ENCODE results near the gene TNNI3K. TPM values are rescaled to one million over a fixed set of nuclear protein-coding genes. Genes with fewer than 3 reads are reported as not detected.

TNNI3K gene
- total RNA-seq, 2 donors from 2014 or later: 11.5 TPM; not detected in 1

DNA sequence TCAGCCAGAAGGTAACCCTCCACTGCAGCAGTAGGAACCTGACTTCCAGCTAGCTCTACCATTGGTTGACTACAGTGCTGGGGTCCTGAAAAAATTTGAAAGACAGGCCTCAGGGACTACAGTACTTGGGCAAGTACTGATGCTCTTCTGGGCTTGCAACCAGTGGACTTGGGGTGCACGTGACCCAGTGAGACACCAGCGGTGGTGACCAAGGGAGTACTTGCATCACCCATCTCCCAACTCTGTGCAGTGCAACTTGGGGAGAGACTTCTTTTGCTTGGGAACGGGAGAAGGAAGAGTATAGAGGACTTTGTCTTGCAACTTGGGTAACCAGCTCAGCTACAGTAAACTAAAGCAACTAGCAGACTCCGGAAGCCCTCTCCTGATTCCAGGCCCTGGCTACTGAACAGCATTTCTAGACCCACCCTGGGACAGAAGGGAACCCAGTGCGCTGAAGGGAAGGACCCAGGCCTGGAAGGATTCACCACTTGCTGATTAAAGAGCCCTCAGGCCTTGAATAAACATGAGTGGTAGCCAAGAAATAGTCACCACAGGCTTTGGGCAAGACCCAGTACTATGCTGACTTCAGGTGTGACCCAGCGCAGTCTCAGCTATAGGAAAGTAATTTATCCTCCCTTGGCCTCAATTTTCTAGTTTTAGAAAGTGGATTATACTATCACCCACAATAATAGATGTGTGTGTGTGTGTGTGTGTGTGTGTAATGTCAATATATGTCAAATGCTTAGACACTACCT, 45.6 kb downstream of the TNNI3K start:
- no peak overlapping the region for H3K4me3 ChIP-seq
- no peak for ATAC-seq
- H3K4me1 ChIP-seq: no peaks in the 10 kb centered on the region
- H3K27me3 ChIP-seq: no peaks in the 10 kb centered on the region
- TF ChIP-seq, protein P1, sequence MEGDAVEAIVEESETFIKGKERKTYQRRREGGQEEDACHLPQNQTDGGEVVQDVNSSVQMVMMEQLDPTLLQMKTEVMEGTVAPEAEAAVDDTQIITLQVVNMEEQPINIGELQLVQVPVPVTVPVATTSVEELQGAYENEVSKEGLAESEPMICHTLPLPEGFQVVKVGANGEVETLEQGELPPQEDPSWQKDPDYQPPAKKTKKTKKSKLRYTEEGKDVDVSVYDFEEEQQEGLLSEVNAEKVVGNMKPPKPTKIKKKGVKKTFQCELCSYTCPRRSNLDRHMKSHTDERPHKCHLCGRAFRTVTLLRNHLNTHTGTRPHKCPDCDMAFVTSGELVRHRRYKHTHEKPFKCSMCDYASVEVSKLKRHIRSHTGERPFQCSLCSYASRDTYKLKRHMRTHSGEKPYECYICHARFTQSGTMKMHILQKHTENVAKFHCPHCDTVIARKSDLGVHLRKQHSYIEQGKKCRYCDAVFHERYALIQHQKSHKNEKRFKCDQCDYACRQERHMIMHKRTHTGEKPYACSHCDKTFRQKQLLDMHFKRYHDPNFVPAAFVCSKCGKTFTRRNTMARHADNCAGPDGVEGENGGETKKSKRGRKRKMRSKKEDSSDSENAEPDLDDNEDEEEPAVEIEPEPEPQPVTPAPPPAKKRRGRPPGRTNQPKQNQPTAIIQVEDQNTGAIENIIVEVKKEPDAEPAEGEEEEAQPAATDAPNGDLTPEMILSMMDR (IDR thresholded peaks at IDR 0.05): no peak
- TF ChIP-seq POLR2A (IDR thresholded peaks at IDR 0.05): no peak
- no peaks in the 10 kb centered on the region for H3K9me3 ChIP-seq
- no peak for DNase-seq
- no peak overlapping the region for H3K27ac ChIP-seq
- whole genome bisulfite sequencing, 2 donors: 83 to 85% methylated on average over 6 of the region's 6 CpGs
- H3K36me3 ChIP-seq (replicated peaks in 1 of 2; ENCODE audit: insufficient read depth in 1 of 2, low read depth in 2 of 2): no peaks in the 10 kb centered on the region
- intact Hi-C loops (cut with DNase I): no loop called here

DNA sequence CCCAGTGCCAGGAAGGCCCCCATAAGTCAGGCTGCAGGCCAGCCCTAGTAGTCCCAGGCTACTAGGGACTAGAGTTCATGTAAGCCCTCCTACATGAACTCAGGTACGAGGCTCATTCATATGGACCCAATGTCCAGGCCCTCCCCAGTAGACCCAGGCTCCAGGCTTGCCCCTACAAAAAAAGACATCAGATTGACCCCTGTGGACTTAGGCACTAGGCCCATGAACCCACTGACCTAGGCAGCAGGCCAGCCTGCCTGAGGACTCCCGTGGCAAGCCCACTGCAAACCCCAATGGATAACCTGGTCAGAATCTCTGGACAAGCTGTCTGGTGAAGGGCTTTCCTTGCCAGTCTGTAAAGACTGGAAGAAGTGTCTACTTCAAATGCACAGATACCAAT, 51.2 kb downstream of the TNNI3K start:
- no peak overlapping the region for H3K27ac ChIP-seq
- H3K27me3 ChIP-seq: no peaks in the 10 kb centered on the region
- 50 to 100% methylated on average over 1 to 2 of the region's 2 CpGs for WGBS, 2 donors
- no peak overlapping the region for H3K4me3 ChIP-seq
- no peak for TF ChIP-seq POLR2A (IDR thresholded peaks at IDR 0.05)
- TF ChIP-seq, protein P1 (IDR thresholded peaks at IDR 0.05): no peak
- no peaks in the 10 kb centered on the region for H3K36me3 ChIP-seq (replicated peaks in 1 of 2; ENCODE audit: insufficient read depth in 1 of 2, low read depth in 2 of 2)
- intact Hi-C loops (cut with DNase I): no loop called here
- no peak for ATAC-seq
- H3K9me3 ChIP-seq: no peaks in the 10 kb centered on the region
- no peak for DNase-seq
- H3K4me1 ChIP-seq: no peaks in the 10 kb centered on the region

DNA sequence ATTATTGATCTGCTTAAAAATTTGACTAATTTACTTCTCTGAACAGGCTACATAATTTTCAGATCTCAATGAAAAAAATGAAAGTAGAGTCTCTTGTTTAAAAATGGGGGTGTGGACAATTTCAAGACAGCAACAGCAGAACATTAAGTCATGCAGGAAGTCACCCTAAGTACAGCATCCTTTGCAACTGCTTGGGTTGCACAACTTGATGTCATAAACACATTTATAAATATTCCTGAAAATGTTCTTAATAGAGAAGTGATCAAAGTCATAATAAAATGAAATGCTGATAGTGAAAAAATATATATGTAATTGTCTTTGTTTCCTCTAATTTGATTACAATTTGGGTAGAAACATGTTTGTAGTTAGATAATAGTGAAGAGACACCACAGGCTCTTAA, 79.3 kb downstream of the TNNI3K start:
- no peaks in the 10 kb centered on the region for H3K27me3 ChIP-seq
- no peak for TF ChIP-seq POLR2A (IDR thresholded peaks at IDR 0.05)
- TF ChIP-seq, protein P1 (IDR thresholded peaks at IDR 0.05): no peak
- H3K27ac ChIP-seq: no peak overlapping the region
- intact Hi-C loops (cut with DNase I): no loop called here
- DNase-seq: no peak
- H3K9me3 ChIP-seq: no peaks in the 10 kb centered on the region
- H3K4me1 ChIP-seq: no peaks in the 10 kb centered on the region
- H3K36me3 ChIP-seq (replicated peaks in 1 of 2; ENCODE audit: insufficient read depth in 1 of 2, low read depth in 2 of 2): no peaks in the 10 kb centered on the region
- no peak for ATAC-seq
- no peak overlapping the region for H3K4me3 ChIP-seq

DNA sequence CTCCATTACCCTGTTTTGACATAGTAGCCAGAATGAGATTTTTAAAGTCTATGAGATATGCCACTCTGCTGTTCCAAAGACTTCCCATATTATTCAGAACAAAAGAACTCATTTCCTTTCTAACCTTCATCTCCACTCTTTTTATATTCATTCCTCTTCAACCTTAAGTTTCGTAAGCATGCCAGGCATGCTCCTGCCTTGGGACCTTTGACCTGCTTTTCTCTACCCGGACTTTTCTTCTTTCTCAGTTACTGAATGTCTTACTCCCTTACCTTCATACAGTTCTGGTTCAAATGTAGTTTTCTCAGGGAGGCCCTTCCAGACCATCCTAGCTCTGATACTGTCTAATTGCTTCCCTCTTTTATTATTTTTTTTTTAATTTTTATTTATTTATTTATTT, 81.1 kb downstream of the TNNI3K start:
- TF ChIP-seq POLR2A (IDR thresholded peaks at IDR 0.05): no peak
- TF ChIP-seq, protein P1 (IDR thresholded peaks at IDR 0.05): no peak
- ATAC-seq: no peak
- H3K4me3 ChIP-seq: no peak overlapping the region
- no peak overlapping the region for H3K27ac ChIP-seq
- DNase-seq: no peak
- H3K4me1 ChIP-seq: no peaks in the 10 kb centered on the region
- no peaks in the 10 kb centered on the region for H3K36me3 ChIP-seq (replicated peaks in 1 of 2; ENCODE audit: insufficient read depth in 1 of 2, low read depth in 2 of 2)
- intact Hi-C loops (cut with DNase I): no loop called here
- H3K27me3 ChIP-seq: no peaks in the 10 kb centered on the region
- H3K9me3 ChIP-seq: no peaks in the 10 kb centered on the region
- WGBS, 2 donors: 69 to 70% methylated on average over 2 of the region's 2 CpGs

DNA sequence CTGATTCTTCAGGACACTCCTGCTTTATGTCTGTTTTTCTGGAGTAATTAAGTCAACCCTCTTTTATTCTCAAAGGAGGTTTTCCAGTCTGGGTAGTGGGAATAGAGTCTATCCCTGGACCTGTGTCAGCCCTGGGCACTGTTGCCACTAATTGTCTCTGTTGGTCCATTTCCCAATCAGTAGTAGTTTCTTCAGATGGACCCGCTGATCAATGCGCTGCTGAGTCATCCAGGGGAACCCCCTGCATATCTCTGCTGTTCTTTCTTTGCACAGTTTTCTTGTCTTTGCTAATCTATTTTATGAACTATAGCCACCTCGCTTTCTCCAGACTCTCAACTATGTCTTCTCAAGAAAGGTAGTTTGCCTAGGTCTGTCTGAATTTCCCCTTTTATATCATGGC, 82.5 kb downstream of the TNNI3K start:
- intact Hi-C loops (cut with DNase I): no loop called here
- H3K27me3 ChIP-seq: no peaks in the 10 kb centered on the region
- no peak for DNase-seq
- H3K9me3 ChIP-seq: no peaks in the 10 kb centered on the region
- TF ChIP-seq POLR2A (IDR thresholded peaks at IDR 0.05): no peak
- TF ChIP-seq, protein P1 (IDR thresholded peaks at IDR 0.05): no peak
- H3K36me3 ChIP-seq (replicated peaks in 1 of 2; ENCODE audit: insufficient read depth in 1 of 2, low read depth in 2 of 2): no peaks in the 10 kb centered on the region
- WGBS, 2 donors: 79 to 86% methylated on average over 3 of the region's 3 CpGs
- H3K4me1 ChIP-seq: no peaks in the 10 kb centered on the region
- no peak overlapping the region for H3K4me3 ChIP-seq
- H3K27ac ChIP-seq: no peak overlapping the region
- ATAC-seq: no peak
